H9 (cell line): ENCODE data around the gene RAB3IL1. TPM values are rescaled to one million over a fixed set of nuclear protein-coding genes. Genes with fewer than 3 reads are reported as not detected.

Experiments
- DNase-seq: peaks from one replicate; pipeline ENCODE4 v3.0.0-alpha.2; 2017
- H2AFZ ChIP-seq: one replicate; pipeline ENCODE4 v1.6.1; 2013; ENCODE audit warnings: mild to moderate bottlenecking, low read length, control low read depth, moderate library complexity
- H2AK5ac ChIP-seq: 2 replicates; pipeline ENCODE4 v1.6.1; 2013; ENCODE audit warnings: low read length, control low read depth, mixed read lengths; ENCODE audit not compliant: insufficient read length
- H2BK120ac ChIP-seq: one replicate; pipeline ENCODE4 v1.6.1; 2013; ENCODE audit warnings: low read depth, mild to moderate bottlenecking, low read length, control low read depth, inconsistent platforms; ENCODE audit not compliant: poor library complexity, severe bottlenecking
- H2BK12ac ChIP-seq: 2 replicates; pipeline ENCODE4 v1.6.1; 2013; ENCODE audit warnings: low read length, control low read depth, mixed read lengths, low read depth; ENCODE audit not compliant: insufficient read length
- H2BK15ac ChIP-seq: 2 replicates; pipeline ENCODE4 v1.6.1; 2013; ENCODE audit warnings: low read depth, low read length, control low read depth
- H2BK20ac ChIP-seq: one replicate; pipeline ENCODE4 v1.6.1; 2013; ENCODE audit warnings: low read depth, mild to moderate bottlenecking, low read length, control low read depth, inconsistent platforms; ENCODE audit not compliant: poor library complexity, severe bottlenecking
- H2BK5ac ChIP-seq: 2 replicates; pipeline ENCODE4 v1.6.1; 2013; ENCODE audit warnings: low read length, control low read depth, mixed read lengths; ENCODE audit not compliant: insufficient read length
- H3K14ac ChIP-seq: 2 replicates; pipeline ENCODE4 v1.6.1; 2013; ENCODE audit warnings: low read length, control low read depth; ENCODE audit not compliant: insufficient read depth
- H3K18ac ChIP-seq: 2 replicates; pipeline ENCODE4 v1.6.1; 2013; ENCODE audit warnings: low read depth, mild to moderate bottlenecking, mixed read lengths, low read length, control low read depth; ENCODE audit not compliant: insufficient read length
- H3K23ac ChIP-seq: 2 replicates; pipeline ENCODE4 v1.6.1; 2013; ENCODE audit warnings: low read length, control low read depth, mixed read lengths, low read depth; ENCODE audit not compliant: insufficient read length
- H3K23me2 ChIP-seq: 2 replicates; pipeline ENCODE4 v1.6.1; 2013; ENCODE audit warnings: low read depth, mild to moderate bottlenecking, mixed read lengths, low read length, control low read depth; ENCODE audit not compliant: insufficient read length, poor library complexity, severe bottlenecking
- H3K27ac ChIP-seq: 2 replicates; pipeline ENCODE4 v1.5.1; 2013; ENCODE audit warnings: low read length, control low read depth, mixed read lengths, low read depth; ENCODE audit not compliant: insufficient read length
- H3K27me3 ChIP-seq: 2 replicates; pipeline ENCODE4 v1.6.1; 2013; ENCODE audit warnings: low read length, control low read depth, inconsistent platforms; ENCODE audit not compliant: insufficient read depth
- H3K4ac ChIP-seq: 2 replicates; pipeline ENCODE4 v1.6.1; 2013; ENCODE audit warnings: low read depth, mild to moderate bottlenecking, control low read depth, inconsistent platforms, low read length, moderate library complexity
- H3K4me1 ChIP-seq: 2 replicates; pipeline ENCODE4 v1.6.1; 2013; ENCODE audit warnings: low read length, control low read depth, inconsistent platforms; ENCODE audit not compliant: insufficient read depth
- H3K4me2 ChIP-seq: 2 replicates; pipeline ENCODE4 v1.6.1; 2013; ENCODE audit warnings: low read length, control low read depth, mixed read lengths; ENCODE audit not compliant: insufficient read length, insufficient read depth
- H3K56ac ChIP-seq: 2 replicates; pipeline ENCODE4 v1.6.1; 2013; ENCODE audit warnings: low read depth, mild to moderate bottlenecking, mixed read lengths, low read length, control low read depth; ENCODE audit not compliant: insufficient read length
- H3K79me1 ChIP-seq: 2 replicates; pipeline ENCODE4 v1.6.1; 2013; ENCODE audit warnings: low read depth, mild to moderate bottlenecking, moderate library complexity, low read length, control low read depth, inconsistent platforms; ENCODE audit not compliant: insufficient read depth, poor library complexity, severe bottlenecking
- H3K79me2 ChIP-seq: 2 replicates; pipeline ENCODE4 v1.6.1; 2013; ENCODE audit warnings: low read length, control low read depth, inconsistent platforms; ENCODE audit not compliant: insufficient read depth
- H3K9ac ChIP-seq: 2 replicates; pipeline ENCODE4 v1.6.1; 2013; ENCODE audit warnings: low read length, control low read depth, mixed read lengths; ENCODE audit not compliant: insufficient read length; ENCODE audit errors: extremely low read depth
- H3K9me3 ChIP-seq: one replicate; pipeline ENCODE4 v1.6.1; 2013; ENCODE audit warnings: low read depth, low read length, inconsistent platforms; ENCODE audit not compliant: control insufficient read depth
- H3T11ph ChIP-seq: one replicate; pipeline ENCODE4 v1.6.1; 2013; ENCODE audit warnings: mild to moderate bottlenecking, low read length, control low read depth, inconsistent platforms
- H4K20me1 ChIP-seq: one replicate; pipeline ENCODE4 v1.6.1; 2013; ENCODE audit not compliant: control insufficient read depth, insufficient read length, insufficient read depth
- H4K5ac ChIP-seq: 2 replicates; pipeline ENCODE4 v1.6.1; 2013; ENCODE audit warnings: low read depth, mild to moderate bottlenecking, mixed read lengths, low read length, control low read depth; ENCODE audit not compliant: insufficient read length
- H4K8ac ChIP-seq: replicated peaks from 2 replicates; pipeline ENCODE4 v1.6.1; 2013; ENCODE audit warnings: low read length, control low read depth, mixed read lengths, low read depth; ENCODE audit not compliant: insufficient read length
- H4K91ac ChIP-seq: 2 replicates; pipeline ENCODE4 v1.6.1; 2013; ENCODE audit warnings: low read depth, mild to moderate bottlenecking, moderate library complexity, mixed read lengths, low read length, control low read depth; ENCODE audit not compliant: insufficient read length
- H3K27ac Mint-ChIP-seq, 3 experiments: 2 replicates in 2 of 3; 3 replicates in 1 of 3; pipeline ENCODE4 v1.8.0; 2020 to 2021; ENCODE audit warnings: mixed read lengths in 3 of 3, mild to moderate bottlenecking in 1 of 3, moderate library complexity in 1 of 3
- H3K27me3 Mint-ChIP-seq: 2 replicates; pipeline ENCODE4 v1.8.0; 2021; ENCODE audit warnings: low read depth, mild to moderate bottlenecking, moderate library complexity, mixed read lengths
- H3K36me3 Mint-ChIP-seq, 3 experiments: 2 replicates in 2 of 3; 3 replicates in 1 of 3; pipeline ENCODE4 v1.8.0; 2020 to 2021; ENCODE audit warnings: low read depth in 3 of 3, mixed read lengths in 3 of 3; ENCODE audit not compliant: insufficient read depth in 1 of 3
- H3K4me1 Mint-ChIP-seq, 2 experiments: 2 replicates each; pipeline ENCODE4 v1.8.0; 2020; ENCODE audit warnings: mixed read lengths in 2 of 2
- H3K4me3 Mint-ChIP-seq, 2 experiments: 2 replicates in 1 of 2; 3 replicates in 1 of 2; pipeline ENCODE4 v1.8.0; 2020 to 2021; ENCODE audit warnings: mild to moderate bottlenecking in 2 of 2, mixed read lengths in 2 of 2, moderate library complexity in 1 of 2
- H3K9me3 Mint-ChIP-seq, 2 experiments: 2 replicates in 1 of 2; 3 replicates in 1 of 2; pipeline ENCODE4 v1.8.0; 2020; ENCODE audit warnings: mild to moderate bottlenecking in 2 of 2, mixed read lengths in 2 of 2, moderate library complexity in 1 of 2
- CTCF ChIP-seq: fragments of 200-600 bp; sonication (generic); conservative IDR thresholded peaks from 3 replicates; pipeline ENCODE4 v1.8.0; 2021; ENCODE audit warnings: antibody characterized with exemption, mild to moderate bottlenecking
- WGBS: extraction: QIAGEN DNeasy Blood & Tissue Kit; methylation state at CpG from one replicate; pipeline ENCODE4 v1.1.7; 2013; ENCODE audit warnings: missing lambda C conversion rate, low lambda C conversion rate, mixed read lengths; ENCODE audit not compliant: insufficient read length; ENCODE audit errors: extremely low coverage; 5-methylcytosine and 5-hydroxymethylcytosine counted together
- total RNA-seq: library from RNA; stranded (reverse); gene quantifications from 2 replicates; pipeline ENCODE4 v1.2.1, GENCODE V29; 2021

The RAB3IL1 gene
- total RNA-seq, 1 experiment from 2014 or later = 2.4 TPM

GRCh38 chr11:61935861-61936260 is 18.5 kb upstream of the RAB3IL1 start:
- Histone ChIP-seq H2BK120ac (no peak overlapping the region), H2BK15ac (no peak overlapping the region), H4K91ac (no peak overlapping the region), H3K14ac (no peak overlapping the region), H3K4ac (no peak overlapping the region), H3T11ph (no peak overlapping the region), H3K23me2 (no peaks in the 10 kb centered on the region), H2BK12ac (no peak overlapping the region), H2AFZ (no peak overlapping the region), H3K56ac (no peak overlapping the region), H3K4me2 (no peak overlapping the region), H3K79me2 (no peaks in the 10 kb centered on the region), H2BK5ac (no peak overlapping the region), H3K9me3 (no peaks in the 10 kb centered on the region), H4K5ac (no peak overlapping the region), H3K79me1 (no peaks in the 10 kb centered on the region), H3K4me1 (no peaks in the 10 kb centered on the region), H4K8ac (no peak overlapping the region), H3K27me3 (no peaks in the 10 kb centered on the region), H2AK5ac (no peak overlapping the region), H3K9ac (no peak overlapping the region), H2BK20ac (no peak overlapping the region), H3K18ac (no peak overlapping the region), H3K23ac (no peak overlapping the region), H4K20me1 (no peaks in the 10 kb centered on the region), H3K27ac (no peak overlapping the region)
- no peak for TF ChIP-seq CTCF
- H3K4me3 Mint-ChIP-seq = no peak overlapping the region
- H3K36me3 Mint-ChIP-seq = peaks cover 0 to 9% (median 2%) of the 10 kb centered on the region in 3 experiments; a peak in 3 of 7 replicates
- H3K4me1 Mint-ChIP-seq = no peaks in the 10 kb centered on the region
- no peak for DNase-seq
- no CpG with 5 or more reads among the region's 2 CpGs for WGBS
- no peak overlapping the region for H3K27ac Mint-ChIP-seq
- H3K9me3 Mint-ChIP-seq = peaks cover 18 to 20% of the 10 kb centered on the region in 2 experiments
- peaks cover 14% of the 10 kb centered on the region for H3K27me3 Mint-ChIP-seq
